Retinal pigment epithelial cell (primary cell): ENCODE measurements around the gene AGAP1.

Experiments
- DNase-seq: peaks from one replicate; pipeline ENCODE4 v3.0.0-alpha.2; 2010; ENCODE audit warnings: low read depth
- H3K4me3 ChIP-seq: 2 replicates; pipeline ENCODE4 v1.5.1; 2011; ENCODE audit warnings: mild to moderate bottlenecking, low read length, control low read depth, moderate library complexity
- CTCF ChIP-seq: conservative IDR thresholded peaks from 2 replicates; pipeline ENCODE4 v1.5.1; 2011; ENCODE audit warnings: low read depth, low read length, control low read depth, inconsistent platforms

AGAP1 gene

GRCh38 chr2:236016496-236016895, 522.7 kb downstream of the AGAP1 start:
- DNase-seq: no peak
- no peak for TF ChIP-seq CTCF
- no peak overlapping the region for H3K4me3 ChIP-seq

GRCh38 chr2:236017446-236017845, 523.6 kb downstream of the AGAP1 start:
- no peak overlapping the region for H3K4me3 ChIP-seq
- no peak for TF ChIP-seq CTCF
- no peak for DNase-seq

GRCh38 chr2:236019434-236019833, 525.6 kb downstream of the AGAP1 start:
- no peak for TF ChIP-seq CTCF
- DNase-seq: no peak
- no peak overlapping the region for H3K4me3 ChIP-seq

- no peak for TF ChIP-seq CTCF
- H3K4me3 ChIP-seq: no peak overlapping the region
- DNase-seq: no peak
Measured at GRCh38 chr2:236021499-236022057, 527.7 kb downstream of the AGAP1 start.

- no peak for TF ChIP-seq CTCF
- no peak for DNase-seq
- no peak overlapping the region for H3K4me3 ChIP-seq
Measured at GRCh38 chr2:236022128-236022527, 528.3 kb downstream of the AGAP1 start.

GRCh38 chr2:236025892-236026291, 532.0 kb downstream of the AGAP1 start:
- no peak for TF ChIP-seq CTCF
- no peak for DNase-seq
- no peak overlapping the region for H3K4me3 ChIP-seq

GRCh38 chr2:236026841-236027240, 533.0 kb downstream of the AGAP1 start:
- TF ChIP-seq CTCF: no peak
- H3K4me3 ChIP-seq: no peak overlapping the region
- DNase-seq: peak; percentile 11
